HG03095 (cell line): ENCODE results near the gene ACADS.

Source experiments
- ATAC-seq: cut with Tn5 transposase; IDR thresholded peaks from one replicate; pipeline ENCODE4 v1.9.1; 2021; ENCODE audit warnings: moderate library complexity; ENCODE audit not compliant: unreplicated experiment

Gene ACADS

GRCh38 chr12:120755269-120755668 is 29.6 kb downstream of the ACADS start:
- ATAC-seq = no peak

DNA sequence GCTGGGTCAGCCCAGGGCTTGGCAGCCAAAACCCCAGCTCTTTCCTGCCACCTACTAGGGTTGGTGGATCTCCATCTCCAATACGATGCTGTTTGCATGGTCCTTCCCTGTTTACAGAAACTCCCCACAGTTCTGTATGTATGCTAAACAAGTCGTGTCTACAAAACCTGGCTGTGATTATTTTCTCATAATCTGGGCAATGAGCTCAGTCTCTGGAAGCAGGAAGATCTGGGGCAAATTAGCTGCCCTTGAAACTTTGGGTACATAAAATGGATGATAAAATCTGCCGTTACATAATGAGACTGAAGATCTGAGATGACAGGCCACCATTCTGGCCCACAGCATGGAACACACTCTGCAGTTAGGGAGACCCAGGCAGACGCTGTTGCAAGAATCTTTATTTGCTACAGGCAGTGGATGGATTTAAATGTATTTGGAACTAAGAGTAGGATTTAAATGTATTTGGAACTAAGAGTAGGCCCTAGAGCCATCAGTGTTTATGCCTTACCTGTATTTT is 31.7 kb downstream of the ACADS start:
- no peak for ATAC-seq

DNA sequence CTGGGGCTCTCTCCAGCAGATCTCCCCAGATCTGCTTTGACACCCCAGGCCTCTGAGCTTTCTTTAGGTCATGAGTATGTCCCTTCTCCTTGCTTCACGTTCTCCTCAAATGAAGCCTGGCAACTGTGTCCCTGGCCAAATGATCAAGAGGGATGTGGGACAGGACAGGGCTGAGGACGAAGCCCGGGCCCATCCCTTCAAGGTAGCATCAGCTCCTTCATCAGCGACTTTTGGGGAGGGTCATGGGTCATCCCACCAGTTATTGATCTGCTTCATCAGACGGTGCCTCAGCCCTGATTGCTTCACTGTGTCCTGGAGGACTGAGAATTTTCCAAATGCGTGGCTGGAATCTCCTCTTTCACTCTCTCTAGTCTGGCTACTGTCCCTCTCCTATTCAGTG is 32.3 kb downstream of the ACADS start:
- ATAC-seq = no peak

GRCh38 chr12:120758798-120759590 is 33.4 kb downstream of the ACADS start:
- ATAC-seq = no peak

DNA sequence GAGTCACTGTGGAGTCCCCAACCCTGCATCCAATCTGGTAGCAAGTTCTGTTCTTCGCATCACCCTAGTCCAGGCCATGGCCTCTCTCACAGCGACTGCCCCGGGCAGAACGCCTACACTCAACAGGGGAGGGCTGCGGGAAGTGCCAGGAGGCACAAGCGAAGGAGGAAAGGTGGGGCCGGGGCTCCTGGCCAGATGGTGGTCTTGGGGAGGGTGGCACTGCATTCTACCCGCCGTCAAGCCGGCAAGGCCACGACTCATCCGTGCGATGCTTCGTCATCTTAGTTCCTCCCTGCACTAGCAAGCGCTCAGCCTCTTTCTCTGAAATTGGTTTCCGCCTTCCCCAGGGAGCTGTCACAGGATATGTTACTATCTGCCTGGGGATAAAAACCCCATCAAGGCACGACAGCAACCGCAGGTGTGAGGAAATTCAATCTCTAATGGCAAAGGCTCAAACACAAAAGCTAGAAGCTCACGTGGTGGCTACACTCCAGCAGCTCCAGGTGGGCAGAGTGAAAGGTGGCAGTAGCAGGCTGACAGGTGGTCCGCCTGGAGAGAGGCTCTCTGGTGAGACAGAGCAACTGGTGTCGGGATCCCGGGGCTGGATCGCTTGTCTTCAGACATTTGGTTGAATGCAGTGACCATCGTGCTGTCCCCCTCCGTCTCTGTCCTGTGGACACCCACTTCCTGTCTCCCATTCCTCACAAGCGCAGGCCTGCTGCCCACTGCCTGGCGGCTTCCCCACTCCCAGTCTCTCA is 34.1 kb downstream of the ACADS start:
- no peak for ATAC-seq

GRCh38 chr12:120760349-120761254 is 35.0 kb downstream of the ACADS start:
- ATAC-seq = no peak

GRCh38 chr12:120761519-120761934 is 35.9 kb downstream of the ACADS start:
- no peak for ATAC-seq

DNA sequence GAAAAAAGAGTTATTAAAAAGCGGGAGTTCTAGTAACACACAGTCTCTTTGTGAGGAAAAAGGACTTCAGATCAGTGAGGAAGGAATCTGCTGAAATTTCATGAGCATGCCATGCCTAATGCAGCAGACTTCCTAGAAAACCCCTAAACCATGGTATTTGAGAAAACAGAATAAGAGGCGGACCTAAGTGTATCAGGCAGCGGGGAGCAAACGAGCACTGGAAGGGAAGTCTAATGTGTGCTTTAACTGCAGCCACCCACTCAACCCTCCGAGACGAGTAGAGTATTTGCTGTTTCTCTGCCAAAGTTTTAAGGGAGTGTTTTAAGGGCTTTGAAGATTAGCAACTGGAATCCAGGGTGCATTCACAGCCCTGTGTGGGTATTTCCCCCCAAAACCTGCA is 36.5 kb downstream of the ACADS start:
- no peak for ATAC-seq

DNA sequence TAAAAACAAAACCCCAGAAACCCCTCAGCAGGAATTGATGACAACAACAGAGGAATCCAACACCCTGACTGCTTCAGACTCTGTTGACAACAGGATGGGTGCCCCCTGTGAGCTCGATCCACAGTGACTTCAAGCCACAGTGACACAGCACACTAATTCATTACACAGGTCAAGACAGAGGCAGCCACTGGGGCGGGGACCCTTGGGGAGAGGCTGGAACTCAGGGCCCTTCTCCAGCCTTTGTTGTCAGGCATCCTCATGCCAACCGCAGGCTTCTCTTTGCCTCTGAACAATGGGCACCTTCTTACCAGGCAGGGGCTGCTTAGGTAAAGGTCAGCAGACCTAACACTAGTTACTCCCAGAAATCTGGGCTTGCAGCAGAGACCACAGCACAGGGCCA is 37.6 kb downstream of the ACADS start:
- ATAC-seq = no peak

DNA sequence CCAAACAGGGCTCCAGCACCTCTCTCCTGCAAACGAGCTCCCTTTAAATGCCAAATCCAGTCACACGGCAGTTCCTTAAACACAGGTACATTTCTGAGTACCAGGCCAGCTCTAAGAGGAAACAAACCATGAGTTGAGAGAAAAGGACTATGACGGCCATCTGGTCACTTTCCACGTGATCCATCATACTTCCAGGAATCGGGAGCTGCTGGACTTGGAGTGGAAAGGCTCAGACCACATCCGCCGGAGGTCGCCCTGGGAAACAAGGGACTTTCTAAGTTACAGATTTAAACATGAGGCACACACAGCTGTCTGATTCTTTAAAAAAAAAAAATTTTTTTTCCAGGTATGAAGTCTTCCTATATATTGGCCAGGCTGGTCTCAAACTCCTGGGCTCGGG is 39.2 kb downstream of the ACADS start:
- no peak for ATAC-seq

DNA sequence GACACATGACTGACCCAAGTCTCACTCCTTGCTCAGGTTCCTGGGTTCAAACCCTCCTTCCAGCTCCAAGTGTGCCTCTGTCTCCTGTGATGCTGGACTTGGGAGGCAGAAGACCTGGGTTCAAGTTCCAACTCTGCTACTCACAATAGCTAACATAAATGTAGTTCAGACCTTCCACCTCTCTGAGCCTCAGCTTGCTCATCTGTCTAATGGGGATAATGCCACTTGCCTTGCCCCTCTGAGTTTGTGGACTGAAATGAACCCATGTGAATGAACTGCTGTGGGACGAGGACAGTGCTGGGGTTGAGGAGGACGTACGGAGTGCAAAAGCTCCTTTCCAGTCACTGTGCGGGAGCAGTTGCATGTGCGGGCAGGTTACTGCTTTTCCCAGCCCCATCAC is 40.9 kb downstream of the ACADS start:
- ATAC-seq = no peak

- no peak for ATAC-seq
These were observed 41.7 kb downstream of the ACADS start for GRCh38 chr12:120767071-120768024.

DNA sequence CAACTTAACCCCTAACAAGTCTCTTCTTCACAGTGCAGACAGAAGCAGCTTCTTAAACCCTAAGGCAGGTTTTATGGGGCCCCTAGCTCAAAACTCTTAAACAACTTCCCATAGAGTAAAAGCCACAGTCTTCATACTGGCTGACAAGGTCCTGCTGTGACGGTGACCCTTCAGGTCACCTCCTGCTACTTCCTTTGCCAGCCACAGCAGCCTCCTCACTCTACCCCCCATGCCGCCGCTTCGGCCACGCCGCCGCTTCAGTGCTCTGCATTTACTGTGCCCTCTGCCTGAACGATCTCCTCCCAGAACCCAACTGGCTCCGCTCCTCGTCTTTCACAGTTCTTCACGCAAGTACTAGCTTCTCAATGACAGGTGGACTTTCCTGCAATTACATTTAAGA is 45.5 kb downstream of the ACADS start:
- ATAC-seq = no peak

- ATAC-seq = no peak
These were observed 48.7 kb downstream of the ACADS start for GRCh38 chr12:120774169-120774916.

GRCh38 chr12:120775862-120776552 is 50.4 kb downstream of the ACADS start:
- ATAC-seq = no peak

DNA sequence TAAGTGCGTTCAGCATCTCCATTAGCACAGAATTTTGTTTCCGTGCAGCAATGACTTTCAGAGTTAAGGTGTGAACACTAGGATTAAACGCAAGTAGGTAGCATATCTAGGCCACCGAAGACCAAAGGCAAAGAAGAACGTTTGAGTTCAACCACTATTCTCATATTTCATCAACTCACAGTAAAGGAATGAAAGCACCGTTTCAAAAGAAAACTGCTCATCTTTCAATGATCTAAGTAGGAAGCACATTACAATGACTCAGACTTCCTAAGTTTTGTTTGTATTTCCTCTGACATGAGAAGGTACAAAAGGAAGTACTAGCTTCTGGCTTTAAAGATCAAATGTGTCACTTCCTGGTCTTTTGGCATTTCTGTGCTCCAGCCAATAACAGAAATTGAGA is 57.6 kb downstream of the ACADS start:
- no peak for ATAC-seq

DNA sequence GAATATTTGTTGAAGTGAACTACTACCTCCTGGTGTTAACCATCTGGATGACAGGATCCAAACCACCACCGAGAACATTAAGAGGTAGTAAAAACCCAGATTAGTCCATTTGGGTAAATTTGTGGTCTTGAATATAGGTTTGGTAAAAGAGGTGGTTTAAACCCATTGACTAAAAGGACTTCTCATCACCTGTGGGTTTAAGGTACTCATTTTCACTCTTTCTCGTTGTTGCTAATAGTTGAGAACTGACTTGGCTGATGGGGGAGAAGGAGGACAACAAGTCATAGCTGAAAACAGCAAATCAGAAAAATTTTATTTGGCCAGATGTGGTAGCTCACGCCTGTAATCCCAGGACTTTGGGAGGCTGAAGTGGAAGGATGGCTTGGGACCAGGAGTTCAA is 59.2 kb downstream of the ACADS start:
- no peak for ATAC-seq

GRCh38 chr12:120787889-120788288 is 62.3 kb downstream of the ACADS start:
- ATAC-seq = no peak
